NCI-H1092 treated with DMSO at 0.1 percent for 48 hours (cell line): Measurements from ENCODE around the gene DLX1.
"Not testable (repeated sequence)": the region's sequence is repeated elsewhere in the genome, so short reads cannot be mapped to it uniquely, and the experiment has no call there.

Experiments
- DNase-seq: peaks from one replicate; lab custom pipeline; 2025; lab: John Stamatoyannopoulos, UW

The DLX1 gene

DNA sequence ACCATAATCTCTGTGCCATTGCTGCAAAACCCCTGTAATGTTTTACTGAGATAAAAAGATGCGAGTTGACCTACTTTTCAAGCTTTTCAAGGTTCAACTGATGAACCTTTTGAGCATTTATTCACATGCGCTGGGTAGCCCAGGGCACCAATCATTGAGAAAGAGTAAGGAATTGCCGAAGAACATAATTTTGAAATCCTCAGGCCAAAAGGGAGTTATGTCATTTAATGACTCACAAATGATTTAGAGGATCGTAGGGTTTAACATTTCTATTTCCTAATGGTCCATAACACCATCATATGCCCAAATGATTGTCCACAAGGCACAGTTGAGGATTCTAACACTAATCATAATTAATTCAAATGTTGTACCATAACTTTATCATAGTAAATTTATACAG lies 20.2 kb upstream of the DLX1 start:
- no peak for DNase-seq

DNA sequence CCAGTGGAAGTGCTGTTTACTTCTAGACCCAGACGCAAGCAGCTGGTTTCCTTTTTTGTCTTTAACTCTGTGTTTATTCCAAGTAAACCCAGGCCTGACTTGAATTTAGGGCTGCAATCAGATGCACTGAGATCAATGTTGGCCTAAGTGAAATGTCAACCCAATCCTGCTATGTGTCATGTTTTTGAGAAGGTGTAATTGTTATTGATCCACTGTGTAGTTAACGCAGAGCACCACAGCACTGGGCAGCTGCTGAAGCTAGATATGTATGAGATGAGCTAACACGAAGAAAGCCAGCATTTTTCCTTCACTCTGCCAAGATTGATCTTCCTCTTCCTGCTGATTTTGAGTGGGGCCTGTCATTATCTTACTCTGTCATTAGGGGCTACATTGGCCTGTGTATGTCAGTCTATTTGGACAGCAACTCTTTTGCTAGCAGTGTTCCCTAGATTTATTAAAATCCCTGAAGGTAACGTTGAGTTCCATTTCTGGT lies 18.9 kb upstream of the DLX1 start:
- DNase-seq = peak; percentile 60

DNA sequence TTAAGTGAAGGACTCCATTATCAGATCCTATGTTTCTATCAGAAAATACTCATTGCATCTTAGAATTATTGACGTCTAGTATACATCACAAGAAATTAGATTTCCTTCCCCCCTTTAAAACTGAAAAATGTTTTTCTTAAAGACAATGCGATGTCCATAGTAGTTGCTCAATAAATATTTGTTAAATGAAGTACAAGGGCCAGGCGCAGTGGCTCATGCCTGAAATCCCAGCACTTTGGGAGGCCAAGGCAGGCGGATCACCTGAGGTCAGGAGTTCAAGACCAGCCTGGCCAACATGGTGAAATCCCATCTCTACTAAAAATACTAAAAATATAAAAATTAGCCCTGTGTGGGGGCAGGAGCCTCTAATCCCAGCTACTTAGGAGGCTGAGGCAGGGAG lies 17.4 kb upstream of the DLX1 start:
- not testable (repeated sequence) for DNase-seq

DNA sequence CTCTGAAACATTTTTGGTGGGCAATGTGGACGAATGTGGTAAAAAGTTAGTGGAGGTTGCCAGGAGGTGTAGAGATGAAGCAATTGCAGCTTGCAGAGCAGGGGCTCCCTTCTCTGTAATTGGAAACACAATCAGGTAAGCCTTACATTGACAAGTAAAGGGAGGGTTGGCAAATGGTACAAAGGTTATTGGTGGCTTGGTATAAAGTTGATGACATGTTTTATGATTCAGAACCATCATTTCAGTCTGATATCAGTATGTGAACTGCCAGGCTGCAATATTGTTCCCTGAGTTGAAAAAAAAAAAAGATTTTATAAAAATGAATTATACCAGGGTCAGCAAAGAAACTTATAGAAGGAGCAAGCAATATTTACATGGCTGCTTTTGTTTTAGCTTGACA lies 14.4 kb upstream of the DLX1 start:
- DNase-seq = no peak

DNA sequence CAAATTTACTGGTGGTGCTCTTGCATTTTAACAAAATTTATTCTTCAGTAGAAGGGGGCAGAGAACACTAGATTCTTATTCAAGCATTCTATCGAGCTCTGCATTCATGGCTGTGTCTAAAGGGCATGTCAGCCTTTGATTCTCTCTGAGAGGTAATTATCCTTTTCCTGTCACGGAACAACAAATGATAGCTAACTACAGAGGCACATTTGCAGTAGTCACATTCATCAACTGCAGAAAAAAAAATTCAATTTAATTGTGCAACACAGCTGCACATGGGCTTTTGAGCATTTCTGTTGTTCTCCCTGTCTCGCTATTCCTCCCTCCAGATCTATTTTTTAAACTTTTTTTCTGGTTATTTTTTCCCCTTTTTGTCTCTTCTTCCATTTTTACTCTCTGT lies 13.0 kb upstream of the DLX1 start:
- peak; percentile 68 for DNase-seq

DNA sequence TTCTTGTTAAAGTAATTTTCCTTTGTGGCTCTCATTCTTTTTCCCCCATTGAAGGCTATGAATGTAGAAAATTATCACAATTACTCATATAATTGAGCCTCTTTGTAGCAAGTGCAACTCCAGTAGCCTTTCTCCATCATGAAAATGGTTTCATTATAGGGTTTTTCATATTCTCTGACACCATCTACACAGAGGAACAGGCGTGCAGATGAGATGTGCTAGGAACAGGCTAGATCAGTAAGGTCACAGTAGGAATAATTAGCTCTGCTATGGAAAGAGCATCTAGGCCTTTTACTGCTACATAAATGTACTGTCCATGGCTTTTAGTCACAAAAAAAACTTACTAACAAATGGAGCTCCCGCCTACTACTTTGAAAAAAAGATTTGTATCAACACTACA lies 12.6 kb upstream of the DLX1 start:
- peak; percentile 36 for DNase-seq

DNA sequence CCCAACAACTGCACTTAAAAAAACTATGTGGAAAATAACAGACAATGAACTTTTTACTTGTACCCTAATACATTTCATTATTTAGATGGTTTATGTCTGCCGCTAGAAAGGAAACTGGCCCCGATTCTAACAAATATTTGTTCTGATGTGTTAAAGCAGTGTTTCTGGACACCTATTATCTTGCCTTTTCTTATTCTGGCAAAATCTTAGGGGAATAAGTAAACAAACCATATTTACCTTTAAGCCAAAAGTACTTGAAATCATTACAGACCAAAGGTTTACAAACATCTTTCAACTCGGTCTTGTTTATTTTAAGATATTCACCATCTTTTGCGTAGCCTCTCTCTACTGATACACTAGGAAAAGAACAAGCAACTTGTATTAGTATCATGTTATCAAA lies 11.8 kb upstream of the DLX1 start:
- no peak for DNase-seq

DNA sequence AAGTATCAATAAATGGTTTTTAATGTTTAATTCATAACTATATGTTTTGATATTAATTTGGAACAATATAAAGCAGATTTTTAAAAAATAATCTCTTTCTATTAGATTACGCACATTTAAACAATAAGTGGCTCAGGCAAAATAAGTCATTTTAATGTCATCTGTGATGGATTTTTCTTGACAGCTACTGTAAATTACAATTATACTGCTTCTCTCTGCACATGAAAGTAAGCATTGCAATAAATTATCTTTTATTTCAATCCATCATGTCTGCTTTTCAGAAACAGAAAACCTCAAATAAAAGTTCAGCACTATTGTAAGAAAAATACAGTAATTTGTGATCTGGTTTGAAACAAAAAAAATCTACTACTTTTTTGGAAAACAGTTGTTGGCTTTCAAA lies 11.1 kb upstream of the DLX1 start:
- DNase-seq = no peak

DNA sequence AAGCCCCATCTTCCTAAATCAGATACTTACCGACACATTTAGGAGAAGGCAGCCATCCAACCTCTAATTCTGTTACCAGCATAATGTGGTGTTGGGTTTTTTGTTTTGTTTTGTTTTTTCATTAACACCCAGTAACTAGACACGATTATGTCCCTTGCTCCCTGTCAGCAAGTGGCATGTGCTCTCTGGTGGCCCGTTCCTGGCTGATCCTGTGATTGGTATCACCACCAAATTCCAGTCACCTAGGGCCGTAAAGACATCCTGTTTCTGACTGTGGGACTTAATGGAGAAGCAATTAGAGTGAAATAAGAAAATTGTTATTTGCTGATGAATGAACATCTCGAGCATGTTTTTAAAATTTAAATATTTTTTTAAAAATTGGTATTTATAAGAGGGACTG lies 5.9 kb upstream of the DLX1 start:
- no peak for DNase-seq

DNA sequence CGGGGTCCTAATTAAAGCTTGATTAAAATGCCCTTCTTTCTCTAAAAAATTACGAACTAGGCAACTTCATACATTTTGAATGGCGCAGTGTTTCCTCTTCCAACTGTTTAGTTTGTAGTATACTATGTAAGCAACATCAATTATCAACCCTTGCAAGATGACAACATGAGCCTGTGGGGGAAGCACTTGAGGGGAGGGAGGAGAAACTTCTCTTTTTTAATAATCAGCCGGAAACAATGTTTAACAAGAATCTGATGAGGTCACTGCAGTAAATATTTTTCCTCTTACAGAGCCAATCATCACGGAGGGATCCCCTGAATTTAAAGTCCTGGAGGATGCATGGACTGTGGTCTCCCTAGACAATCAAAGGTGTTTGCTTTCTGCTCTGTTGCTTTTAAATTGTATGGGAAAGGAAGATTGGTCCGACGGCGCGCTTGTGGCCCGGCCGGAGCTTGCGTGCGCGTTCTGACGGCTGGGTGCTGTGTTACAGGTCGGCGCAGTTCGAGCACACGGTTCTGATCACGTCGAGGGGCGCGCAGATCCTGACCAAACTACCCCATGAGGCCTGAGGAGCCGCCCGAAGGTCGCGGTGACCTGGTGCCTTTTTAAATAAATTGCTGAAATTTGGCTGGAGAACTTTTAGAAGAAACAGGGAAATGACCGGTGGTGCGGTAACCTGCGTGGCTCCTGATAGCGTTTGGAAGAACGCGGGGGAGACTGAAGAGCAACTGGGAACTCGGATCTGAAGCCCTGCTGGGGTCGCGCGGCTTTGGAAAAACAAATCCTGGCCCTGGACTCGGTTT lies 5.3 kb upstream of the DLX1 start:
- no peak for DNase-seq

DNA sequence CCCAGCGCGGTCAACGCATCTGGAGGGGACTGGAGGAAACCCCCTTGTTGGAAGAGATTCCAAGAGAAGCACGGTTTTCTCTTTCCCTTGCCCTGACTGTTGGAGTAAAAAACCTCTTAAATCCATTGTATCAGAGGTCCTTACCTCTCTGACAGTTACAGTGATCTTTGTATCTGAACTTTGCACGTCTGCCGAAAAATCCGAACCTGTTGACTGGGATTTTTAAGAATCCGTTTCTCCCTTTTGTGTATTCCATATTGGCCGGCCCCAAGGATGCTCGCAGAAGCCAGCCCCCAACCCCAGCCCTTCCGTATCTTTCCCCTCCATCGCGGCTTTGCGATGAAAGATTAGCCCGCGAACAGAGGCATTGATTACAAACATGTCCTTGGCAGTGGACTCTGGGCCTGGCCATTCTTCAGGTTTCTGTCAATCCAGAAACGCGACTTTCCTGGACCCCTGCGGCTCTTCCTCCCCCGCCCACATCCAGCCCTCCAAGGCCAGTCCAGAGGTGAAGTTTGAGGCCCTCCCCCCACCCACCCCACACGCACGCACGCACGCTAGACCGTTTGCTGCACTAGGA lies 4.6 kb upstream of the DLX1 start:
- no peak for DNase-seq

DNA sequence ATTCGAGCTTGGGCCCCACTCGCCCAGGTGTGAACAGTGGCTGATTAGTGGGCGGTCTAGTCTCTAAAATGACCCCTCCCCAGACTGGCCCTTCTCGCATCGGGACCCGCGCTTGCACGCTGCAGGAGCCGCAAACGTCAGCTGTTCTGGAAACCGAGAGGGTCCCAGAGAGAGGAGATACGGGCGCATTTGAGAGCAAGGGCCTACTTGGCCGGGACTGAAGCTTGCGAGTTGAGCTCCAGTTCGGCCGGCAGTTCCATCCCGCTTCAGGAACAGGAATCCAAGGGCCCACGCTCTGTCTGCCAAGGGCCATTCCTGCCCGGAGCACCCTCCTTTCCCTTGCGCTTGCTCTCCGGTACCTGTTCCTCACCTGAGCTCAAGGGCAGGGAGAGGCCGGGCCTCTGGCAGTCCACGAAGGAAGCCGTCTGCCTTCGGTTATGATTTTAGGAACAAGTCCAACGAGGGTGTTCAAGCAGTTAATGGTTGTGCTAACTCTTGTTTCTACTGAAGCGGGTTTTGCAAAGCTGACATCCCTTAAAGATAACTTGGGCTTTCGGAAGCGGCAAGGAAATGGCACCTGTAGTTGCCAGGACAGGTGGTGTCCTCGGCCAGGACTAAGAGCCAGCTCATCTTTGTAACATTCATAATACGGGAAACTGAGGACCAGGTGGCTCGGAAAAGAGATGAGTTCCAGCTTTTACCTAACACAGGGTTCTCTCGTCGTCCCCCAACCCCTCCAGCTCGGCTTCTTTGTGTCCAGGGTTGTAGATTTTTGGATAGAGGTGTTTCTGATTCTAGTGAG lies 3.9 kb upstream of the DLX1 start:
- no peak for DNase-seq

DNA sequence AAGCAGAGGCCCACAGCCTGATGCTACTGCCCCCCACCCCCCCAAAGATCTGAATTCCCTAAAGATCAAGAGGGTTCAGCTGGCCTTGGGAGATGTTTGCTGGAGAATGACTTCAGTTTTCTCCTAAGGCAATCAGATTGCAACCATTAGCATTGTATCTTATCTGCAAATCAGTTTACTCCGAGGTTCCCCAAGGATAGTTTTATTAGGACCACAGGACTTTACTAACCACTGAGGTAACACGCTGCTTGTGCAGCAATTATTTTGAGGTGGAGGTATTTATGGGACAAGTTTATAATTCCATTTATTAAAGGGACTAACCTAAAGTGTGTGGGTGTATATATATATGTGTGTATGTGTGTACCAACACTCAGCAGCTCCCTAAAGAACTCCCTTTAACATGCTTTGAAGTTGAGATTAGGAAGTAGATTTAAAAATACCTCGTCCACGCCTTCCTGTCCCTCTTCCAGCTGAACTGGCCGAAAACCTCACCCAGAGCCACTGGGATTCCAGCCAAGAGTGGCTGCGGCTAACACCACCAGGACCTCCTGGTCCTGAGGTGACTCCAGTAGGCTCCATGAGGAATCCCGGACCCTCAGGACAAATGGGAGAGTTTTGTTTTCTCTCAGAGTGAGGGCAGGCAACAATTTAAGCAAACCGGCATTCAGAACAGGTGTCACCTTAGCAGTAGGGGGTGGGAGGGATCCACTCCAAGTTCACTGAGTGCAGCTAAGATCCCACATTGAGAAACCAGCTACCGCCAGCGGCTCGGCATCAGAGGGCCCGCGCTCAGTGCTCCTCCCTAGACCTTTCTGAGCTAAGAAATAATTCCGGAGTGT lies 3.0 kb upstream of the DLX1 start:
- DNase-seq = no peak

DNA sequence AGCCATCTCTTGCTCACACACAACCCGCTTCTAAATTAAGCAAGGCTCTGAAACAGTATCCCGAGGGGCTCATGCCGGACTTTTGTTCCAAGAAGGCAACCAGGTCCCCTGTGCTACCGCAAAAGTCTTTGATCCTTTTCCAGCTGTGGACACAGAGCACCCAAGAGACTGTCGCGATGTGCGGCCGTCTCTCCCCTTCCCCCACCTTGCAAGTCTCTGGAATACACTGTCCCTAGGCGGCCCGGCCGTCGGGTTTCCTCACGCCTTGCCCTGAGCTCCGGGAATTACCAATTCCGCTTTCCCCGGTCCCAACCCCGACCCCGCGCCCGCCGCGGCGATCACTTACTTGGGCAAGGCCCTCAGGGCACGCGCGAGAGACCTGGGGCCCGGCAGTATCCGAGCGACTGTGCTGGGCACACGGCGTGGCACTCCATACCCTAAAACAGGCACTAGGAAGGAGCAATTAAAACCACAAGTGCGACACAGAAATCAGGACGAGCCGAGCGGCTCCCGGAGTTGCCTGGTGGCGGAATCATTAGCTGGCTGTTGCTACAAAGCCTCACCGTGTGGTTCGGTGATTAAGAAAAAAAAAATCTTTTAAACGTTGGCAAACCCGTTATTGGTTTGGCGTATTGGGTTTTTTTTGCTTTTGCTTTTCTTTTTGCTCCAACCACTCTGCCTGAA lies 2.2 kb upstream of the DLX1 start:
- no peak for DNase-seq

DNA sequence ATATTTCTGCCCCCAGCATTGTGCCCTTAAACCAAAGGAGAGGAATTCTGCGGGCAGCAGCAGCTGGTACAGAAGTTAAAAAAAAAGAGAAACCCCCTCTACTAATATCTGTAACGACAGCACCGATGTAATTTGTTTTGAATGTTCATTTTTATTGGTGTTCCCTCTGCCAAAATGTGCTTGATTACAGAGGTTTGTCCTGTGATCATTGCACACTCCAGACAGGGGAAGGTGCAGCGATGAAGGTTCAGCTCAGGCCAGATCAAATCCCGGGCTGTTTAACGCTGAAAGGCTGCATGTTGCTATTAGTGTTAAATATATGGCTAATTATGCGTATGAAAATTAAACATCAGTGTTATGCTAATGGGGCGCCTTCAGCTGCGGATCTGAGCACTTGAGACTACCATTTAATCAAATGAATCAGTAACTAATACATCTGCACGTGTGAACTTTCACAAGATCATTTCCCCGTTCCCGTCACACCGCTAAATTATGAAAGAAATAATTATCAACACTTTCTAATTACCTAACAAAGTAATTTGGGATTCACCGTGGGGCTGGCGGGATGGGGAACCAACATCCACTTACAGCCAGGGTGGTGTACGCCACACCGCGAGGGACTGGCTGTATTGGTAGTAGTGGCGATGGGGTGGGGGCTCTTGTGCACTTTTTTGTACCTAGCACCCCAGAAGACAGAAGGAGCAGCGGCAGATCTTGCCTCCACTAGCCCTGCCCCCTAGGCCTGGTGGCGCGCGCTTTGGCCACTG lies 1.5 kb upstream of the DLX1 start:
- DNase-seq = no peak

DNA sequence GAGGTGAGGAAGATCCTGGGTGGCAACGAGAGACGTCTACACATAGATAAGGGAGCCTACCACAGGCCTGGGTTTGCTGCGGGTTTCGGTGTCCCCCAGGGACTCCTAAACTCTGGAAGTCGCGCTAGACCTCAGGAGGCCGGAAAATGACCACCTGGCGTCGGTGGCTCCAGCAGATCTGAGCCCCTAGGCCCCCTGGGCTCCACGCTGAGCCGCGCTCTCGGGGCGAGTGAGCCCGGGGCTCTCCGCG lies 987 bp upstream of the DLX1 start:
- DNase-seq = peak; percentile 68

DNA sequence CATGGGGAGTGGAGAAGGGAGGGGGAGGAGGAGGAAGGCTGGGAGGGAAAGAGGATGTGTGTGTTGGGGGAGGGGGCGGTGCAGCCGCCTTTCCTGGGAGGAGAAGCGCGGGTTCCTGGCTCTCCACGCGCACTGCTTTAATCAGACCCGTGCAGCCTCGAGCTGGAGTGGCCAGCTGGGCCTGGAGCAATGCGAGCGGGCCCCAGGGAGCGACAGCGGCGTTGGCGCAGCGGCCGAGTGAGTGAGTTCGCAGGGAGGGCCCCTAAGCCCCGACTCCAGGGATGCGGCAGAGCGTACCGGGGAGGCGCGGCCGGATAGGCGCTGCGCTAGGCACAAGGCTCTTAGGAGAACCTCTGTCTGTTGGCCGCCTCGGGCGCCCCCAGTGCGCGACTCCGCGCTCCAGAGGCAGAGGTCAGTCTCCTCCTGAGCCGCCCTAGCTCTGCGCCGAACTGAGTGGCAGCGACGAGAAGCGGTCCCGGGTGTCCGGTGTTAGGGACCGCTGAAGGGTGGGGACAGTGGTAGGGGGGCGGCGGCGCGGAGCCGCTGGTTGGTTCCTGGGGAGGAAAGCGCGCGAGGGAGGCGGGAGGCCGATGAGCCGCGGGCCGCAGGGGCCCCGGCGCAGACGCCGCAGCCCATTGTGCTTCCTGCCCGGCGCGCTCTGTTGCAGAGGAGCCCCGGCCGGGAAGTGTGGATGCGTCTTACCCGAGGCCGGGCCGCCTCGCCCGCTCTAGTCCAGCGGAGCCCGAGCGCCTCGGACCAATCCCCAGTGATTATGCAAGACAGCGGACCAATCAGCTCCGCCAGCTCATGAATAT lies 455 bp upstream of the DLX1 start:
- peak; percentile 89 for DNase-seq

DNA sequence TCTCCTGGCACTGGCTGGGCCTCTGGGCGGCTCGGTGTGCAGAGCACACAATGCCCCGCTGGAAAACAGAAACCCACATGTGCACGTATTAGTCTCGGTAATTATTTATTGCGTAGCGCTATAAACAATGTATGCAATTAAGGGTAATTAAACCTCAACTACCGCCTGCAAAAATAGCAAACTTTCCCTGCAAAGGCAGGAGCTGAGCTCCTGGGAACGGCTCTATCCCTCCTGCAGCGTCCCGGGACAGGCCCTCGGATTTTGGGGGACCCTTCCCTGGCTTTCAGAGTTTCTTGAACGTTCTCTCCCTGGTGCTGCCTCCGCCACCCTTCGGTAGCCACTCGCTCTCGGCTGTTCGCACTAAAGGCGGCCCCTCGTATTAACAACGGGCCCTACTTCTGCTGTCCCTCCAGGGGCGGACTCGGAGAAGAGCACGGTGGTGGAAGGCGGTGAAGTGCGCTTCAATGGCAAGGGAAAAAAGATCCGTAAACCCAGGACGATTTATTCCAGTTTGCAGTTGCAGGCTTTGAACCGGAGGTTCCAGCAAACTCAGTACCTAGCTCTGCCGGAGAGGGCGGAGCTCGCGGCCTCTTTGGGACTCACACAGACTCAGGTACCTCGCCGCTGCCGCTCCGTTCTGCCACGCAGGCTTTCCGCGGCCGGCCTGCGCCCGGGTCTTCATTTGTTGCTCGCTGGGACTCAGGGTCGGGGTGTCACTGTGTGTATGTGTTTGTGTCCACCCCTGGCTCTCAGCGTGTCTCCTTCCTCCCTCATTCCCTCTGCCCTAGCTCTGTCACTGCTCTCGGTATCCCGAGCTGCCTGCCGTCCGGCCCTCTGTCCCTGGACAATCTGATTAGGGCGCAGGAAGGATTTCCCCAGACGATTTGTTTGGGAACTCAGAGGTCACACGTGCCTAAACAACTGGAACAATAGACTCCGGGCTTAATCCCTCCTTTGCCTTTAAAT lies 1.2 kb downstream of the DLX1 start:
- DNase-seq = peak; percentile 31

DNA sequence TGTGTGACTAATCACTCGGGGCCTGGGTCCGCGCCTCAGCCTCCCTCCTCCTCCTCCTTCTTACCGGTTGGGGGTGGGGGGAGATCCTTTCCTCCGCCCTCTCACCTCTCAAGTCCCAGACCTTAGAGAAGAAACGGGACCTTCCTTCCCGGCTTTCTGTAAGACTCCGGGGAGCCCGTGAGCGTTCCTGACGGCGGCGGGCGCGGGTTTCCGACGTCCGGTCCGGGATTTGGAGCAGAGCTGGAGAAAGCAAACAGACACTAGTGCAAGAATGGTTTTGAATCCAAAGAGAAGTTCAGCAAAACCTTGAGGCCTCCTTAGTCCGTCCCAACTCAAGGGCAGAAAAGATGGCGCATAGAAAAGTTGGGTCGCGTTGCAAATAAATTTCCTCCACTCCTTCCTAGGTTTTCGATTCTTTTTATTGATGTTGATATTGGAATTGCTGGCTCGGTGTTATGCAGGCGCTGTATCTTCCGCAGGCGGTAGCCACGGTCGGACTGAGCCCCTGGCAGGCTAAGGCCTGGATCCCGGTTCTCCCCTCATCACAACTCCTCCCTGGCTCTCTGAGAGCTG lies 2.0 kb downstream of the DLX1 start:
- no peak for DNase-seq
